GM19328 (cell line): Measurements from ENCODE around the gene TMEM109.

Source experiments
- ATAC-seq: cut with Tn5 transposase; IDR thresholded peaks from one replicate; pipeline ENCODE4 v1.9.1; 2021; ENCODE audit warnings: mild to moderate bottlenecking, moderate library complexity; ENCODE audit not compliant: unreplicated experiment

Gene TMEM109

GRCh38 chr11:60924906-60925853, 11.2 kb downstream of the TMEM109 start:
- ATAC-seq: no peak

GRCh38 chr11:60925868-60926267, 11.9 kb downstream of the TMEM109 start:
- no peak for ATAC-seq

- ATAC-seq: no peak
These were observed 12.5 kb downstream of the TMEM109 start for GRCh38 chr11:60926500-60926899.

- ATAC-seq: no peak
These were observed 13.2 kb downstream of the TMEM109 start for GRCh38 chr11:60927061-60927592.

GRCh38 chr11:60927600-60927999, 13.6 kb downstream of the TMEM109 start:
- no peak for ATAC-seq

- ATAC-seq: no peak
These were observed 14.6 kb downstream of the TMEM109 start for GRCh38 chr11:60928563-60929001.

GRCh38 chr11:60929764-60930163, 15.8 kb downstream of the TMEM109 start:
- ATAC-seq: no peak

GRCh38 chr11:60930394-60930793, 16.4 kb downstream of the TMEM109 start:
- no peak for ATAC-seq

- no peak for ATAC-seq
These were observed 18.0 kb downstream of the TMEM109 start for GRCh38 chr11:60931917-60932316.

- ATAC-seq: no peak
These were observed 18.8 kb downstream of the TMEM109 start for GRCh38 chr11:60932605-60933356.

- ATAC-seq: no peak
These were observed 19.6 kb downstream of the TMEM109 start for GRCh38 chr11:60933416-60934123.

- no peak for ATAC-seq
These were observed 20.3 kb downstream of the TMEM109 start for GRCh38 chr11:60934124-60934789.

GRCh38 chr11:60934790-60935605, 21.0 kb downstream of the TMEM109 start:
- no peak for ATAC-seq

GRCh38 chr11:60935676-60936442, 21.9 kb downstream of the TMEM109 start:
- no peak for ATAC-seq

- ATAC-seq: no peak
These were observed 22.6 kb downstream of the TMEM109 start for GRCh38 chr11:60936467-60937143.

- ATAC-seq: no peak
These were observed 23.2 kb downstream of the TMEM109 start for GRCh38 chr11:60937144-60937527.

- no peak for ATAC-seq
These were observed 23.9 kb downstream of the TMEM109 start for GRCh38 chr11:60937811-60938210.

- ATAC-seq: no peak
These were observed 24.5 kb downstream of the TMEM109 start for GRCh38 chr11:60938500-60938899.
